ENCODE results near the gene TGM3.

Gene TGM3

DNA sequence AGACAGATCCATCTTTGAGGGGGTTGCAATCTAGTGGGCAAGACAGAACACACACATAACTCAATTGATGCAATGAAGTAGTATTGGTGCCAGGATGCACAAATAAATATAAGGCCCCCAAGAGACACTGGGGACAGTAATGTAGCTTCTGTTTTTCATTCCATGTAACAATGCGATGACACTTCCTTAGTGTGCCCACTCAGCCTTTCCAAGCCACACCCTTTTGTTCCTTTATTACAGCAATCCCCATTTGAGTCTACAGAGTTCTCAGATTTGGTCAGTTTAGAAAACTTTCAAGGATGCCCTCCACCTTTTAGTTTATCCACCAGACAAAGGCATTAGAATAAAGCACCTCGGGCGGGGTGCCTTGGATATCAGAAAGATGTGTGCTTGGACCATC is 15.5 kb downstream of the TGM3 start:
- DNase-seq = no peak

DNA sequence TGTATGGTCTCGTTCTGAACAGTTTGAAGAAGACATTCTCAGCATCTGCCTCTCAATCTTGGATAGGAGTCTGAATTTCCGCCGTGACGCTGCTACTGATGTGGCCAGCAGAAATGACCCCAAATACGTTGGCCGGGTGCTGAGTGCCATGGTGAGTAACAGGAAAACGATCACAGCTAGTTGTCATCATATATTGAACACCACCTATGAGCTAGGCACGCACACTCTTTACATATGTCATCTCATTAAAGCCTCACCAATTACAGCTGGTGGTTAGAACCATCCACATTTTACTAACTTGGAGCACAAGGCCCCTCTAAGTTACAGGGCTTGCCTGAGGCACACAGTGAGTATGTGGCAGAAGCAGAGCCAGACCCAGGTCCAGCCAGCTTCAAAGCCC is 17.1 kb downstream of the TGM3 start:
- DNase-seq = no peak

- DNase-seq = no peak
Measured at GRCh38 chr20:2313316-2313715, 17.5 kb downstream of the TGM3 start.

DNA sequence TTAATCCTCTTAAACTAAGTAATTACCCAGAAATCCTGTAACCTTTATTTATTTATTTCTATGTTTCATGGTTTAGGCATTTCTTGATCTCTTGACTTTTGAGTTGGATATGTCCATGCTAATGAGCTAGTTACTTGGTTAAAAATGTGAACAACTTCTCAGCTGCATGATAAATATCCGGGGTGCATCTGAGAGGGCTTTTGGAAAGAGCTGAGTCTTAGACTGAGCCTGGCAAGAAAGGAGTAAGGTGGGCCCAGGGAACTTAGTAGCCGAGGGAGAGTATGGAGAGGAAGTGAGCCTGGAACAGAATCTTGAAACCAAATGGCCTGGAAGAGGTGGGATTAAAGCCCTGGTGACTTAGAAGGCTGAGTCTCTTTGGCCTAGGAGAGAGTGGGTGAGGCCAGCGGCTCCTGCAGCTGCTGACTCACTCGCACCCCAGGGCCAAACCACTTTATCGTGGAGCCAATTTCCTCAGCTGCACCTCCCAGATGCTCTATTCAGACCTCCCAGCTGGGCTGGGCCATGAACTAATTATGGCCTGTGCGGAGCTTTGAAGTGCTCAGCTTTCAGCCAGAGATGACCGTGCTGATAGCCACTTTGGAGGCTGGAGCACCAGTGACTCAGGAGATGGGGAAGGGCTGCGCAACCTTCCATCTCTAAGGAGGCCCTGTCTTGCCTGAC is 19.1 kb downstream of the TGM3 start:
- no peak for DNase-seq

GRCh38 chr20:2315440-2315778 is 19.6 kb downstream of the TGM3 start:
- no peak for DNase-seq

- DNase-seq = no peak
Measured at GRCh38 chr20:2316847-2317495, 21.2 kb downstream of the TGM3 start.

DNA sequence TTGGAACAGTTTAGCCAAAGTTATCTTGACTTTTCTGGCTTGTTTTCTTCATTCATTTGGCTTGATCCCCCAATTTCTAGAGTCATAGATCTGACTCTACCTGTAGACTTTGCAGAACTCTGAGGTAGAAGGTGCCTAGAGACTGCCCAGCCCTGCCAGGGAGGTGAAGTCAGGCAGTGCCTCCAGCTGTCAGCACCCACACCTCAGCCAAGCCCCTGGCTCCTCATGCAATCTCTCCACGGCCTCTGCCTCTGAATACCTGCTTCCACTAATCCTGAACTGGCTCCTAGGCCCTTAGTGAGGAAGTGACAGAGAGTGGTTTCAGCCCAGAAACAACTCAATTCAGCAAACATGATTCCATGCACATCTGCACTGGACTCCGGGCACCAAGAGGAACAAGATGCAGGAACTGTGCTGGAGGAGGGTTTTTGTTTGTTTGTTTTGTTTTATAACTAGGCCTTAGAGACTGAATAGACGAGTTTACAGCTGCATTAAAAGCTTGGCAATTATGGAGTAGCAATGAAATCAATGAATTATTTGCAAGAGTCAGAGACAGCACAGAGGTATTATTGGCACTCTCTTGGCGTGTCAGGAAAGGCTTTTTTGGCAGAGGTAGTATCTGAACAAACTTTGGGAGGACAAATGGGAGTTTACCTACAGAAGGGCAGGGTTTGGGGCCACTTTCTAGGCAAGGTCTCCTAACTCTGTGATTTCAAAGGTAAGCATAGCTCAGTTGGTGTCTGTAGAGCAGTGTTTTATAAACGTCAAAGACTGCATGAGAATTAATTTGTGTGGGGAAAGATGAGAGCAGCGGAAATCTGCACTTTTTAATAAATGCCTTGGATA is 25.2 kb downstream of the TGM3 start:
- no peak for DNase-seq

GRCh38 chr20:2323051-2323450 is 27.2 kb downstream of the TGM3 start:
- no peak for DNase-seq

- DNase-seq = no peak
Measured at GRCh38 chr20:2326046-2326445, 30.2 kb downstream of the TGM3 start.

DNA sequence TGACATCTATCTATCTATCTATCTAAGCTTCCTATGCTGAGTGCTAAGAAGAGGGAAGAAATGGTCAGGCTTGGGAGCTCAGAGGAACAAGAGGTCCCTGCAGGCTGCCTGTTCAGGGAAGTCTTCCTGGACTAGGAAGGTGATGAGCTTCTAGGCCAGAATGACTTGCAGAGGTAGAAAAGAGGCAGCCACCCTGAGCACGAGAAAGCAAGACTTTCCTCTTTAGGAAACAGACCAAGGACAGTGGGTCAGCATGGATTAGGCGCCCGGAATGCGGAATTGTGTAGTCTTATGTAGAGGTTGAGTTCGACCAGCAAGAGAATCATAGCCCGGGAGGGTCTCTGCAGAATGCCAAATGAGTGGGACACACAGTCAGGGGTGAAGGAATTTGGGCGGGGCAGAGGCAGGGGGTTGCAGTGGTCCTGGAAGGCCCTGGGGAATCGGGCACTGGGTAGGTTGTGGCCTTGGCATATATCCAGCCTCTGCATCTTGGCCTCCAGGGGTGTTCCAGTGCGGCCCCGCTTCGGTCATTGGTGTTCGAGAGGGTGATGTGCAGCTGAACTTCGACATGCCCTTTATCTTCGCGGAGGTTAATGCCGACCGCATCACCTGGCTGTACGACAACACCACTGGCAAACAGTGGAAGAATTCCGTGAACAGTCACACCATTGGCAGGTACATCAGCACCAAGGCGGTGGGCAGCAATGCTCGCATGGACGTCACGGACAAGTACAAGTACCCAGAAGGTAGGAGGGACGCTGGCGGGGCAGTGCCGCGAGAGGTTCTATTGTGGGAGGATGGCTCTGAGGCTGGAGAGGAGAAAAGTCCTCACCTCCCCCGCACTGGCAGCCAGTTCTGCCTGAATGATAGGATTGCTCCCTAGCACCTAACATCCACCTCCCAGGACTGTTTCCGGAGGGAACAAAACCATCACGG is 32.1 kb downstream of the TGM3 start:
- no peak for DNase-seq

DNA sequence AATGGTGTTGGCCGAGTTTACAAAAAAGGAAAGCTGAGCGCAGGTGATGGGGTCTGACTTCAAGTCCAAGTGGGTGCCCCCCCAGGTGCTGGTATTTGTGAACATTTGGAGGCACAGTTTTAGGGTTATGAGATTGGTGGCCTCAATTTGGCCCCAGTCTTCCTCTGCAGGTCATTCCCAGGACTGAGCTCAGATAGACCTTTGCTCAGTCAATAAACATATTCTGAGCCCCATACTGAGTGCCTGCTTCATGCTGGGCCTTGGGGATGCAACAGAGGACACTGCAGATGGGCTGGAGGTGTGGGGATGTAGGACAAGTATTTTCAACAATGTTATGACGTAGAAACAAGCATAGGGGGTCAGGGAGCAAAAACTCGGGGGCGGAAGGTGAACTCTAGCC is 33.5 kb downstream of the TGM3 start:
- DNase-seq = no peak

- no peak for DNase-seq
Measured at GRCh38 chr20:2330090-2330695, 34.4 kb downstream of the TGM3 start.

- DNase-seq = no peak
Measured at GRCh38 chr20:2331106-2331505, 35.3 kb downstream of the TGM3 start.

DNA sequence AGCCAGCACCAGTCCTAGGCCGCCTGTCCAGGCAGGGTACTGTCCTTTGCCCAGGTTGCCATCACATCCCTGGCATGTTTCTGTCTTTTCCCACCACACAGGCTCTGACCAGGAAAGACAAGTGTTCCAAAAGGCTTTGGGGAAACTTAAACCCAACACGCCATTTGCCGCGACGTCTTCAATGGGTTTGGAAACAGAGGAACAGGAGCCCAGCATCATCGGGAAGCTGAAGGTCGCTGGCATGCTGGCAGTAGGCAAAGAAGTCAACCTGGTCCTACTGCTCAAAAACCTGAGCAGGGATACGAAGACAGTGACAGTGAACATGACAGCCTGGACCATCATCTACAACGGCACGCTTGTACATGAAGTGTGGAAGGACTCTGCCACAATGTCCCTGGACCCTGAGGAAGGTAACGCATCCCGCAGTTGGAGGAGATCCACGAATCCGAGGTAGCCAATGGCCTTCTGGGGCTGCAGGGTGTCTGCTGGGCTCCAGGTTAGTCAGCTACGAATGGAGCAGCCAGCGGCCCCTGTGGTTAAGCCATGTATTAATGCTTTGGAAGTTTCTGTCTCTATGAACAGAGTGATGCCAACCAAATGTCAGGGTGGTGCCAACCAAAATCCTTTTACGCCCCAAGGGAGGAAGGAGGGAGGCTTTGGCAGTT is 36.2 kb downstream of the TGM3 start:
- DNase-seq = no peak

- no peak for DNase-seq
Measured at GRCh38 chr20:2332711-2333110, 36.9 kb downstream of the TGM3 start.

GRCh38 chr20:2333821-2334220 is 38.0 kb downstream of the TGM3 start:
- DNase-seq = no peak

- no peak for DNase-seq
Measured at GRCh38 chr20:2335096-2335870, 39.5 kb downstream of the TGM3 start.

GRCh38 chr20:2336471-2336870 is 40.7 kb downstream of the TGM3 start:
- no peak for DNase-seq

GRCh38 chr20:2337142-2337541 is 41.3 kb downstream of the TGM3 start:
- no peak for DNase-seq

- DNase-seq = no peak
Measured at GRCh38 chr20:2338411-2339066, 42.7 kb downstream of the TGM3 start.

DNA sequence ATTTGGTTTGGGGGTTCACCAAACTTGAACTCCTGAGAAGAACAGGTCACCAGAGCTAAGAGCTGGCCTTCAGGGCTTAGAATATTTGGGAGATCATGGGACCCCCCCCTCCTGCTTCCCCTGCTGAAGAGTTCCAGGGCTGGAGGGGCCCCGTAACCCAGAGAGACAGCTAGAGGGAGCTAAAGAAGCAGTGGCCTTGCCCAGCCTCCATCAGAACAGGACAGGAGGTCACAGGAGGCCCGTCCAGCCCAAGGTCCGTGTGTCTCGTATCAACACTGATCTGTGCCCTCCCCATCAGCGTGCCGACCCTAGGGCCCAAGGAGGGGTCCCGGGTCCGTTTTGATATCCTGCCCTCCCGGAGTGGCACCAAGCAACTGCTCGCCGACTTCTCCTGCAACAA is 44.3 kb downstream of the TGM3 start:
- DNase-seq = no peak
